HPDE6-E6E7 (cell line): ENCODE measurements around the gene TAGLN3.

Source experiments
- DNase-seq: peaks from one replicate; pipeline ENCODE4 v3.0.0; 2011; ENCODE audit warnings: missing footprints; ENCODE audit errors: extremely low spot score

Gene TAGLN3

GRCh38 chr3:112048911-112049310 is 50.2 kb downstream of the TAGLN3 start:
- no peak for DNase-seq

- no peak for DNase-seq
Measured at GRCh38 chr3:112053229-112053628, 54.5 kb downstream of the TAGLN3 start.

- DNase-seq: peak; percentile 29
Measured at GRCh38 chr3:112056451-112056929, 57.8 kb downstream of the TAGLN3 start.

GRCh38 chr3:112059497-112059896 is 60.8 kb downstream of the TAGLN3 start:
- no peak for DNase-seq

GRCh38 chr3:112061152-112061551 is 62.4 kb downstream of the TAGLN3 start:
- no peak for DNase-seq
